HG03045 (cell line): ENCODE measurements around the gene KNTC1.
"Not testable (repeated sequence)": the region's sequence is repeated elsewhere in the genome, so short reads cannot be mapped to it uniquely, and the experiment has no call there.

Experiments used
- ATAC-seq: cut with Tn5 transposase; IDR thresholded peaks from one replicate; pipeline ENCODE4 v1.9.1; 2021; ENCODE audit warnings: mild to moderate bottlenecking, moderate library complexity; ENCODE audit not compliant: unreplicated experiment

KNTC1 gene

GRCh38 chr12:122526683-122527477 lies at the start of gene KNTC1, which contains the start of gene RSRC2:
Gene KNTC1 (plus strand): TSS chr12:122527249. CDS start chr12:122530064, 2,815 bp downstream.
Gene RSRC2 (minus strand): TSS chr12:122526936. CDS start chr12:122526853, 83 bp downstream.
- ATAC-seq: peak; percentile 92

GRCh38 chr12:122480753-122481152 lies 46.3 kb upstream of the KNTC1 start:
- ATAC-seq: no peak

- no peak for ATAC-seq
Measured at GRCh38 chr12:122481861-122482260, 45.2 kb upstream of the KNTC1 start.

GRCh38 chr12:122483969-122484368 lies 43.1 kb upstream of the KNTC1 start:
- no peak for ATAC-seq

GRCh38 chr12:122484385-122484784 lies 42.7 kb upstream of the KNTC1 start:
- not testable (repeated sequence) for ATAC-seq

GRCh38 chr12:122486360-122486759 lies 40.7 kb upstream of the KNTC1 start:
- ATAC-seq: not testable (repeated sequence)

- no peak for ATAC-seq
Measured at GRCh38 chr12:122486805-122487426, 40.1 kb upstream of the KNTC1 start.

GRCh38 chr12:122487807-122488206 lies 39.2 kb upstream of the KNTC1 start:
- not testable (repeated sequence) for ATAC-seq

GRCh38 chr12:122489038-122489437 lies 38.0 kb upstream of the KNTC1 start:
- no peak for ATAC-seq

GRCh38 chr12:122491991-122492390 lies 35.1 kb upstream of the KNTC1 start:
- no peak for ATAC-seq

GRCh38 chr12:122493222-122493621 lies 33.8 kb upstream of the KNTC1 start:
- not testable (repeated sequence) for ATAC-seq

- ATAC-seq: no peak
Measured at GRCh38 chr12:122495258-122495657, 31.8 kb upstream of the KNTC1 start.

- peak; percentile 19 for ATAC-seq
Measured at GRCh38 chr12:122499991-122500684, 26.9 kb upstream of the KNTC1 start.

- peak; percentile 91 for ATAC-seq
Measured at GRCh38 chr12:122500685-122501488, 26.2 kb upstream of the KNTC1 start, which contains the start of gene ZCCHC8. Gene ZCCHC8 (minus strand): TSS chr12:122500932. CDS start chr12:122500840, 92 bp downstream.

GRCh38 chr12:122501489-122501989 lies 25.5 kb upstream of the KNTC1 start:
- ATAC-seq: no peak

GRCh38 chr12:122503147-122503751 lies 23.8 kb upstream of the KNTC1 start:
- ATAC-seq: no peak

GRCh38 chr12:122503783-122504590 lies 23.1 kb upstream of the KNTC1 start:
- ATAC-seq: no peak

GRCh38 chr12:122505419-122506051 lies 21.5 kb upstream of the KNTC1 start:
- ATAC-seq: no peak
